Vagina (tissue), 2 donors: ENCODE results near the gene TSHZ1. TPM values are rescaled to one million over a fixed set of nuclear protein-coding genes. Genes with fewer than 3 reads are reported as not detected.

Experiments
- DNase-seq, 2 donors: peaks; one replicate each; pipeline ENCODE4 v3.0.0-alpha.2; 2017; ENCODE audit errors: extremely low spot score in 2 of 2
- H3K27ac ChIP-seq: fragments of 200-600 bp; sonication (generic); one replicate; pipeline ENCODE4 v1.5.1; 2019
- H3K27me3 ChIP-seq: fragments of 200-600 bp; sonication (generic); one replicate; pipeline ENCODE4 v1.5.1; 2019
- H3K36me3 ChIP-seq, 2 donors: fragments of 200-600 bp; sonication (generic); one replicate each; pipeline ENCODE4 v1.5.1; 2017 to 2019
- H3K4me1 ChIP-seq: fragments of 200-600 bp; sonication (generic); one replicate; pipeline ENCODE4 v1.5.1; 2019
- H3K4me3 ChIP-seq, 2 donors: fragments of 200-600 bp; sonication (generic); 1 replicate in 1 of 2; 2 replicates in 1 of 2; pipeline ENCODE4 v1.5.1; 2016 to 2019
- H3K9me3 ChIP-seq: fragments of 200-600 bp; sonication (generic); one replicate; pipeline ENCODE4 v1.5.1; 2019
- CTCF ChIP-seq, 3 experiments: fragments of 450-650 bp in 2 of 3; fragments of 200-600 bp in 1 of 3; sonication (generic) in 1 of 3; IDR thresholded peaks; one replicate each; pipeline ENCODE4 v1.5.1; 2017 to 2019; ENCODE audit warnings: antibody characterized with exemption in 3 of 3, mild to moderate bottlenecking in 2 of 3, moderate library complexity in 2 of 3
- POLR2A ChIP-seq, 2 donors: fragments of 450-650 bp; IDR thresholded peaks; one replicate each; pipeline ENCODE4 v1.6.1; 2017; ENCODE audit warnings: antibody characterized with exemption in 2 of 2, mild to moderate bottlenecking in 2 of 2, moderate library complexity in 2 of 2
- POLR2AphosphoS5 ChIP-seq, 2 donors: sonication (generic); formaldehyde crosslinking; IDR thresholded peaks; one replicate each; pipeline ENCODE4 v1.9.0; 2017; ENCODE audit warnings: antibody characterized with exemption in 2 of 2, mild to moderate bottlenecking in 2 of 2, low read depth in 1 of 2; ENCODE audit not compliant: insufficient read depth in 1 of 2
- intact Hi-C: fragments of 100-400 bp; cut with DNase I; formaldehyde crosslinking; loops from one replicate; pipeline ENCODE4 v1.15.1; 2023
- total RNA-seq: library from RNA; depleted of rRNA; stranded (reverse); fragments of >200 nt; gene quantifications from one replicate; pipeline ENCODE4 v1.2.3, GENCODE V29; 2016

The TSHZ1 gene
- total RNA-seq, 1 donor from 2014 or later = 23.3 TPM

- Histone ChIP-seq H3K4me1 (peaks cover 1% of the 10 kb centered on the region), H3K9me3 (no peaks in the 10 kb centered on the region)
Measured at GRCh38 chr18:75268364-75268646, 57.7 kb downstream of the TSHZ1 start.

DNA sequence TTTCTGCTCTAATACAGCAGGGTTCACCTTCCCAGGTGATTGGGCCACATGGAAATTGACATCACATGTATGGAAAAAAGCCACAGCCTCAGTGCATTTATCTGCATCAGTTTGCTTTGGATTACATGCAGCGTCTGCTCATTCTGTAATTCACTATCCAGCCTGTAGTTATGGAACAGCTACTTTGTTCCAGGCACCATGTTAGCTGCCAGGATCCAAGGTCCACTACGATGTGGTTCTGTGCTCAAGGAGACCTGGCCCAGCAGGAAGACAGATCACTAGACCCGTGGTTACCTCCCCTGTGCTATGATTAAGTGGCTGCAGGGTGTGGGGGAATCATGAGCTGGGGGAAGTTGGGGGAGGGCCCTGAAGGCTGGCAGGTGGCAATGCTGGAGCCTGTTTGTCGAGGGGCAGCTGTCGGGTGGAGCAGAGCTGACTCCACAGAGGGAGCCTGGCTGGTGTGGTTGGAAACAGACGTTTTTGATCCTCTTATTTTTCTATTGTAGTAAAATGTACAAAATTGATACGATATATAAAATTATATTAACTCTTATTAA is 58.6 kb downstream of the TSHZ1 start:
- no peaks in the 10 kb centered on the region for H3K36me3 ChIP-seq
- H3K27ac ChIP-seq = no peak overlapping the region
- H3K4me1 ChIP-seq = no peaks in the 10 kb centered on the region
- no peak for DNase-seq
- intact Hi-C loops = no loop called here
- no peak overlapping the region for H3K4me3 ChIP-seq
- no peaks in the 10 kb centered on the region for H3K9me3 ChIP-seq
- H3K27me3 ChIP-seq = no peaks in the 10 kb centered on the region
- no peak for TF ChIP-seq POLR2A (IDR thresholded peaks at IDR 0.05)

More at GRCh38 chr18:75268364-75268646, 57.7 kb downstream of the TSHZ1 start:
- Histone ChIP-seq H3K36me3 (no peaks in the 10 kb centered on the region), H3K4me3 (no peak overlapping the region), H3K27ac (no peak overlapping the region), H3K27me3 (no peaks in the 10 kb centered on the region)
- intact Hi-C loops = no loop called here
- TF ChIP-seq POLR2AphosphoS5 (IDR thresholded peaks at IDR 0.05; ENCODE audit: insufficient read depth in 1 of 2, low read depth in 1 of 2) (no peak), CTCF (IDR thresholded peaks at IDR 0.05) (no peak), POLR2A (IDR thresholded peaks at IDR 0.05) (no peak)
- no peak for DNase-seq

DNA sequence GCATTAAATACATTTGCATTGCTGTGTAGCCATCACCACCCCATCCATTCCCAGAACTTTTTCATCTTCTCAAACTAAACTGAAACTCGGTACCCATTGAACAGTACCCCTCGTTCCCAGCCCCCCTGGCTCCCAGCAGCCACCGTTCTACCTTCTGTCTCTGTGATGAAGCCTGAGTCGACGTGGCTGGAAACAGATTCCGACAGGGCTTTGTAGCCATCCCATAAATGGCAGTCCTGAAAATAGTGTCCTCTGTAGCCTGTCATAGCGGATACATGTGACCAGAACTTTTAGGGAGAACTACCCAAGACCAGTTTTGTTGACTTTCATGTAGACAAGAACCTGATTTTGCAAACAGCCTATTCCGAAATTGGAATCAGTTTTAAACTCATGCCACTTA is 59.1 kb downstream of the TSHZ1 start:
- intact Hi-C loops = no loop called here
- no peak for TF ChIP-seq POLR2A (IDR thresholded peaks at IDR 0.05)
- no peak for TF ChIP-seq CTCF (IDR thresholded peaks at IDR 0.05)
- no peak for TF ChIP-seq POLR2AphosphoS5 (IDR thresholded peaks at IDR 0.05; ENCODE audit: insufficient read depth in 1 of 2, low read depth in 1 of 2)

DNA sequence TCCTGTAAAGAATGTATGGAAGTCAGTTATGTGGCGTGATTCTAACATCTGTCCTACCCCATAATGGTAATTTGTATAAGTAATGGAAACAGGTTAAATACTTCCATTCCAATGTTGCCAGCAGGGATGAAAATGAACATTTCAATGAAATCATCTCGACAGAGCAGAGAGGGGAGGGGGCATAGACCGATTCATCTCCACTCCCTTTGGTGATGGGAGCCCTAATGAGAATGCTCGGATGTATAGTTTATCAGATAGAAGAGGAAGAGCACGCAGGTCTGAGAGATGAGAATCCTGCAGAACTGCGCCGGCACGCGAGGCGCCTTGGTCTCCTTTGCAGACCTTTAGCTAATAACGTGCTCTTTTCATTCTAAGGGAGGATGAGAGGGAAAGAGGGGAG is 61.4 kb downstream of the TSHZ1 start:
- H3K4me3 ChIP-seq = no peak overlapping the region
- H3K36me3 ChIP-seq = no peaks in the 10 kb centered on the region
- no peak for DNase-seq
- H3K9me3 ChIP-seq = no peaks in the 10 kb centered on the region
- intact Hi-C loops = no loop called here
- TF ChIP-seq CTCF (IDR thresholded peaks at IDR 0.05) = no peak
- no peak for TF ChIP-seq POLR2AphosphoS5 (IDR thresholded peaks at IDR 0.05; ENCODE audit: insufficient read depth in 1 of 2, low read depth in 1 of 2)
- TF ChIP-seq POLR2A (IDR thresholded peaks at IDR 0.05) = no peak
- no peak overlapping the region for H3K27ac ChIP-seq
- no peaks in the 10 kb centered on the region for H3K27me3 ChIP-seq
- peaks cover 5% of the 10 kb centered on the region for H3K4me1 ChIP-seq

More for the DNA sequence above, 59.1 kb downstream of the TSHZ1 start:
- DNase-seq = no peak
- H3K36me3 ChIP-seq = no peaks in the 10 kb centered on the region
- no peaks in the 10 kb centered on the region for H3K9me3 ChIP-seq
- no peaks in the 10 kb centered on the region for H3K4me1 ChIP-seq
- no peak overlapping the region for H3K27ac ChIP-seq
- H3K4me3 ChIP-seq = no peak overlapping the region
- no peaks in the 10 kb centered on the region for H3K27me3 ChIP-seq

- H3K27ac ChIP-seq = no peak overlapping the region
- intact Hi-C loops = loop anchor here (1.0 kb wide), 1 partner anchor 30 kb away; no protein-coding TSS in a partner anchor
- no peaks in the 10 kb centered on the region for H3K9me3 ChIP-seq
- peaks cover 15% of the 10 kb centered on the region for H3K4me1 ChIP-seq
- H3K4me3 ChIP-seq = no peak overlapping the region
- no peaks in the 10 kb centered on the region for H3K36me3 ChIP-seq
- TF ChIP-seq POLR2A (IDR thresholded peaks at IDR 0.05) (no peak), POLR2AphosphoS5 (IDR thresholded peaks at IDR 0.05; ENCODE audit: insufficient read depth in 1 of 2, low read depth in 1 of 2) (no peak), CTCF (IDR thresholded peaks at IDR 0.05) (no peak)
- no peak for DNase-seq
- H3K27me3 ChIP-seq = no peaks in the 10 kb centered on the region
Measured at GRCh38 chr18:75273817-75274216, 63.2 kb downstream of the TSHZ1 start.
